ENCODE measurements around the gene ADGRA1.

Gene ADGRA1

DNA sequence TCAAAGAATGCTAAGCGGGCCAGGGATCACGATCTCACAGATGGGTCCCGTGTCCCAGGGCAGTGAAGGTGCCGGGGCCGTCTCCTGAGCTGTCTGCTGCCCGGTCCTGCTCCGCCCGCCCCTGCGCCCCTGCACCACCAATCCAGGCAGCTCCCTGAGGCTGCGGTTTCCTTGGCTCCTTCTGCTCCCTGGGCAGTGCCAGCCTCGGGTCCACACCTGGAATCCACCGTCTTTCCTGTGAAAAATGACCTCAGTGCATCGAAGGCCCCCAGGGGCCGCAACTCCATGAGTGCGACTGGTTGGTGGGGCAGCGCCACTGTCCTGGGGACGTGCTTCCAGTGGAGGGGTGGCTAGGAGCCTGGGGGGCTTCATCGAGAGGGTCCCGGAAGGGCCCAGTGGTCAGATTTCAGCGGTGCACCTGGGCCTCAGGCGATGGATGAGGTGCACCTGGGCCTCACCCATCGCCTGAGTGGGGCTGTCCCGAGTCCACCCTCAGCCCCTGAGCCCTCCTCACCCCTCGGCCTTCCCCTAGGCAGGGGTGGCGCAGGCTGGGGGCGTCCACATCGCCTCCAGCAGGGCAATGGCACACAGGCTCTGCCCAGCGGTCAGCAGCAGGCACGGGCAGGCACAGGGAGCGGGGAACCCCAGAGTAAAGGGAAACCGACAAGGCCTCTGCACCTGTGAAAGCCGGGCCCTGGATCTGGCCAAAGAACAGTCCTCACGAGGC lies 27.2 kb downstream of the ADGRA1 start:
- DNase-seq, result no peak
- H3K27ac ChIP-seq, result no peak overlapping the region
- no peaks in the 10 kb centered on the region for H3K4me1 ChIP-seq
- intact Hi-C loops (cut with DNase I; ENCODE audit: low total_unique reads), result no loop called here
- H3K27me3 ChIP-seq, result peaks cover 0 to 35% of the 10 kb centered on the region in 2 donors
- no peak overlapping the region for H3K4me3 ChIP-seq
- H3K9me3 ChIP-seq, result peaks cover 0 to 11% (median 10%) of the 10 kb centered on the region in 3 donors
- TF ChIP-seq, protein P1, sequence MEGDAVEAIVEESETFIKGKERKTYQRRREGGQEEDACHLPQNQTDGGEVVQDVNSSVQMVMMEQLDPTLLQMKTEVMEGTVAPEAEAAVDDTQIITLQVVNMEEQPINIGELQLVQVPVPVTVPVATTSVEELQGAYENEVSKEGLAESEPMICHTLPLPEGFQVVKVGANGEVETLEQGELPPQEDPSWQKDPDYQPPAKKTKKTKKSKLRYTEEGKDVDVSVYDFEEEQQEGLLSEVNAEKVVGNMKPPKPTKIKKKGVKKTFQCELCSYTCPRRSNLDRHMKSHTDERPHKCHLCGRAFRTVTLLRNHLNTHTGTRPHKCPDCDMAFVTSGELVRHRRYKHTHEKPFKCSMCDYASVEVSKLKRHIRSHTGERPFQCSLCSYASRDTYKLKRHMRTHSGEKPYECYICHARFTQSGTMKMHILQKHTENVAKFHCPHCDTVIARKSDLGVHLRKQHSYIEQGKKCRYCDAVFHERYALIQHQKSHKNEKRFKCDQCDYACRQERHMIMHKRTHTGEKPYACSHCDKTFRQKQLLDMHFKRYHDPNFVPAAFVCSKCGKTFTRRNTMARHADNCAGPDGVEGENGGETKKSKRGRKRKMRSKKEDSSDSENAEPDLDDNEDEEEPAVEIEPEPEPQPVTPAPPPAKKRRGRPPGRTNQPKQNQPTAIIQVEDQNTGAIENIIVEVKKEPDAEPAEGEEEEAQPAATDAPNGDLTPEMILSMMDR (IDR thresholded peaks at IDR 0.05), result no peak
- H3K36me3 ChIP-seq, result no peaks in the 10 kb centered on the region

DNA sequence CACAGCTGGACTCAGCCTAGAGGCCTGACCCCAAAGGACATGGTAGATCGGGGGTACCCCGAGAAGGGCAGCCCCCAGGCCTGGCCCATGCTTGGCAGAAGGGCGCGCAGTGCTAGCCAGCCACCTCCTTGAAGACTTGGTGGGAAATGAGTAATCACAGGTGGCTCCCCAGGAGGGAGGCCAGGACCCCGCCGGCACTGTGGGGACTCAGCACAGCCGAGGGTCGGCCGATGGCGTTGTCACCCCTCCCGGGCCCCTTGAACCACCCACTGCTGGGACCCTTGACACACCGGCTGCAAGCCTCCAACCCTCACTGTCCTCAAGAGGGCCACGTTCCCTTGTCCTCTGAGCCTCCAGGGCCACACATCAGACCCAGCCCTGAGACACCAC lies 27.7 kb downstream of the ADGRA1 start:
- intact Hi-C loops (cut with DNase I; ENCODE audit: low total_unique reads), result no loop called here
- Histone ChIP-seq H3K9me3 (peaks cover 0 to 11% (median 11%) of the 10 kb centered on the region in 3 donors), H3K4me1 (no peaks in the 10 kb centered on the region), H3K4me3 (no peak overlapping the region), H3K36me3 (no peaks in the 10 kb centered on the region), H3K27me3 (peaks cover 0 to 35% of the 10 kb centered on the region in 2 donors), H3K27ac (no peak overlapping the region)
- no peak for DNase-seq
- TF ChIP-seq, protein P1 (IDR thresholded peaks at IDR 0.05), result no peak

DNA sequence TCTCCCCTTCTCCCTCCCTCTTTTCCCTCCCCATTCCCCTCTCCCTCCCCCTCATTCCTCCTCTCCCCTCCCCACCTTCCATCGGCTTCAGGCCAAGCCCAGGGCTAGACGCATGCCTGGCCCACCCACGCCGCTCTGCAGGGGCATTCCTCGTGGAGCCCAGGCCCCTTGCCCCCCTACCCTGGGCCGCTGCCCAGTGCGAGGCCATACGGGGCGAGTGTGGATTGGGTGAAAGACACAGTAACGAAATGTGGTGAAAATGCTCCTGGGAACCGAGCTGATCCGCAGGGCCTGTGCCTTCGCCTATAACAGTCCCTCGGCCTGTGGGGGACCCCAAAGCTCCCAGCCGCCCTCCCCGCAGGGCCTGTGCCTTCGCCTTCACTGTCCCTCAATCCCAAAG lies 28.3 kb downstream of the ADGRA1 start:
- TF ChIP-seq, protein P1 (IDR thresholded peaks at IDR 0.05), result no peak
- peaks cover 0 to 11% (median 11%) of the 10 kb centered on the region in 3 donors for H3K9me3 ChIP-seq
- intact Hi-C loops (cut with DNase I; ENCODE audit: low total_unique reads), result no loop called here
- H3K4me1 ChIP-seq, result no peaks in the 10 kb centered on the region
- H3K4me3 ChIP-seq, result no peak overlapping the region
- H3K36me3 ChIP-seq, result no peaks in the 10 kb centered on the region
- no peak for DNase-seq
- peaks cover 0 to 33% of the 10 kb centered on the region in 2 donors for H3K27me3 ChIP-seq
- no peak overlapping the region for H3K27ac ChIP-seq

DNA sequence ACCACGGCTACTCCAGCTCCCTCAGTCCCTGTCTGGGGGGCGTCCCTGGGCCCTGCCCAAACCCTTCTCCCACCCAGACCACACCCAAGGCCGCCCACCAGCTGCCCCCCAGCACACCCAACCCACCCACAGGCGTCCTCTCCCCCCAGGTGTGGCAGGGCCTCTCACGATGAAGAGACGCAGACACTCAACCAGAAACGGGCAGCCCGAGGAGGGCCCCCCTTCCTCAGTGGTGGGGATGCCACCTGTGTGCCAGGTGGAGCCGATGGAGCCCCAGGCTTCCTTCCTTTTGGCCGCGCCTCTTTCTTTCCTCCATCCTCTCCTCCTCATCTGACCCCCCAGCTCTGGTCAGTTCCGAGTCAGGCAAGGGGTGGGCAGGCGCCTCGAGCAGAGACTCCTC lies 28.7 kb downstream of the ADGRA1 start:
- TF ChIP-seq, protein P1 (IDR thresholded peaks at IDR 0.05), result no peak
- peaks cover 0 to 11% (median 11%) of the 10 kb centered on the region in 3 donors for H3K9me3 ChIP-seq
- DNase-seq, result no peak
- no peak overlapping the region for H3K27ac ChIP-seq
- H3K36me3 ChIP-seq, result no peaks in the 10 kb centered on the region
- H3K27me3 ChIP-seq, result peaks cover 0 to 33% of the 10 kb centered on the region in 2 donors
- no peaks in the 10 kb centered on the region for H3K4me1 ChIP-seq
- intact Hi-C loops (cut with DNase I; ENCODE audit: low total_unique reads), result no loop called here
- H3K4me3 ChIP-seq, result no peak overlapping the region

DNA sequence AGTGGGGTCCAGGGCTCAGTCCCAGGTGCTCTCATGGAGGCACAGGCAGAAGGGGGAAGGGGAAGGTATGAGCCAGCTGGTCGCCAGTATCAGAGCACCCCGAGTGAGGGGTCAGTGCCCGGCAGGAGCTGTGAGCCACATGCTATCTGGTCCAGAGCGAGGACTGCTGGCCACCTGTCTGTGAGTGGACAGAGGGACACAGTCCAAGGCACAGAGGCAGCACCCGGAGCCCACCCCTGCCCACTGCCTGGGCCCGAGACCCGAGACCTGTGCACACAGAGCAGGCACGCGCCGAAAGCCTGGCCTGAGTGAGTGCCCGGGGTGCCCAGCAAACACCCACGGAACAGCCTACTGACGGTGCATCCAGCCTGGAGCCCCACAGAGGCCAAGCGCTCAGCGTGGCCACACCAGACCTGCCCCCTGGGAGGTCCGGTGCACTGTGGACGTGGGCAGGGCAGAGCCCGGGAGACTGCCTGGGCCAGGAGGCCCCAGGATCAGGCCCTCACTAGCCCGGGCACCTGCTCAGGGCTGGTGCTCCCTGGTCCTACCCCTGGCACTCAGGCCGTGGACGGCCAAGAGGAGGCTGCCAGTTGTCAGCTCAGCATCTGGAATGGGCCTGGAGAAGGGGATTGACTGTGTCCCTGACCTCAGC lies 29.4 kb downstream of the ADGRA1 start:
- DNase-seq, result no peak
- Histone ChIP-seq H3K27ac (no peak overlapping the region), H3K4me3 (no peak overlapping the region), H3K27me3 (peaks cover 0 to 33% of the 10 kb centered on the region in 2 donors), H3K4me1 (no peaks in the 10 kb centered on the region), H3K36me3 (no peaks in the 10 kb centered on the region), H3K9me3 (peaks cover 0 to 11% (median 11%) of the 10 kb centered on the region in 3 donors)
- TF ChIP-seq, protein P1 (IDR thresholded peaks at IDR 0.05), result no peak
- intact Hi-C loops (cut with DNase I; ENCODE audit: low total_unique reads), result no loop called here

Measured in tibial artery (tissue), 4 donors.